HL-60 (cell line): ENCODE measurements around the gene PELI1.

ENCODE experiments used
- CTCF ChIP-seq: IDR thresholded peaks from one replicate; pipeline ENCODE4 v1.5.1; 2011; ENCODE audit warnings: low read length, control low read depth, inconsistent platforms; ENCODE audit not compliant: insufficient read depth
- GABPA ChIP-seq: IDR thresholded peaks from 2 replicates; pipeline ENCODE4 v1.6.1; 2012; ENCODE audit warnings: low read depth
- POLR2AphosphoS5 ChIP-seq: IDR thresholded peaks from 2 replicates; pipeline ENCODE4 v1.6.1; 2012; ENCODE audit warnings: low read depth
- TF ChIP-seq, protein P1 (sequence below): IDR thresholded peaks from 2 replicates; pipeline ENCODE4 v1.6.1; 2012; ENCODE audit warnings: low read depth; ENCODE audit not compliant: insufficient replicate concordance

DNA sequence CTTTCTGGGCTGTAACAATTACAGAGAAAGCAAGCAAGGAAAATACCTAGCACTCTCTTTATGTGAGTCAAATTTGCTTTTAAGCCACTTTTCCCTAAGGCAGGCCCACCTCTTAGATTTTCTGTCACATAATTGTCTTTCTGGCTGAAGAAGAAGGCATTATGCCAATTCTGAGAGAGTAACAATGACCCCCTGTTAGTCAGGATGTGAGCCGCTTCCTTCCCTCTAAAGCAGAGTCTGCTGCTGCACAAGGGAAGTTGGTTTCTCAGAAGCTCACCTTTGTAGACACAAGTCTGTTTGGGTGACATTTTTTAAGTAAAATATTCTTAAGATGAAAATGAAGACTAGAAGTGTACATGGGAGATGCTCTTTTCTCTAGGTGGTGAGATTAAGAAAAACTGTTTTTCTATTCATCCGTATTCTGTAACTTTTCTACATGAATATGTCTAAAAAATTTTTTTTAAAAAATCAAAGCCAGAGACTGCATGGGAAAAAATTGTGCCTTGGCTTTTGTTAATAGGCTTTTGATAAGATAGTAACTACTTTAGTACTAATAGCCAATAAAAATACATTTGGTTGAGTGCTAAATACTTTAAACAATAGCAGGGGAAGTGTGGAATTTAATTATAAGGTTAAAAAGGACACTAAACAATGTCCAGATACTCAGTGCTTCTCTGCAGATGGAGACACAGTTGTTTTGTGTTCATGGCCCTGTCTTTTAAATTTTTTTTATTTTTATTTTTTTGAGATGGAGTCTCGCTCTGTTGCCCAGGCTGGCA lies 91.6 kb downstream of the PELI1 start:
- TF ChIP-seq GABPA (no peak), CTCF (no peak), POLR2AphosphoS5 (no peak)
- TF ChIP-seq, protein P1, sequence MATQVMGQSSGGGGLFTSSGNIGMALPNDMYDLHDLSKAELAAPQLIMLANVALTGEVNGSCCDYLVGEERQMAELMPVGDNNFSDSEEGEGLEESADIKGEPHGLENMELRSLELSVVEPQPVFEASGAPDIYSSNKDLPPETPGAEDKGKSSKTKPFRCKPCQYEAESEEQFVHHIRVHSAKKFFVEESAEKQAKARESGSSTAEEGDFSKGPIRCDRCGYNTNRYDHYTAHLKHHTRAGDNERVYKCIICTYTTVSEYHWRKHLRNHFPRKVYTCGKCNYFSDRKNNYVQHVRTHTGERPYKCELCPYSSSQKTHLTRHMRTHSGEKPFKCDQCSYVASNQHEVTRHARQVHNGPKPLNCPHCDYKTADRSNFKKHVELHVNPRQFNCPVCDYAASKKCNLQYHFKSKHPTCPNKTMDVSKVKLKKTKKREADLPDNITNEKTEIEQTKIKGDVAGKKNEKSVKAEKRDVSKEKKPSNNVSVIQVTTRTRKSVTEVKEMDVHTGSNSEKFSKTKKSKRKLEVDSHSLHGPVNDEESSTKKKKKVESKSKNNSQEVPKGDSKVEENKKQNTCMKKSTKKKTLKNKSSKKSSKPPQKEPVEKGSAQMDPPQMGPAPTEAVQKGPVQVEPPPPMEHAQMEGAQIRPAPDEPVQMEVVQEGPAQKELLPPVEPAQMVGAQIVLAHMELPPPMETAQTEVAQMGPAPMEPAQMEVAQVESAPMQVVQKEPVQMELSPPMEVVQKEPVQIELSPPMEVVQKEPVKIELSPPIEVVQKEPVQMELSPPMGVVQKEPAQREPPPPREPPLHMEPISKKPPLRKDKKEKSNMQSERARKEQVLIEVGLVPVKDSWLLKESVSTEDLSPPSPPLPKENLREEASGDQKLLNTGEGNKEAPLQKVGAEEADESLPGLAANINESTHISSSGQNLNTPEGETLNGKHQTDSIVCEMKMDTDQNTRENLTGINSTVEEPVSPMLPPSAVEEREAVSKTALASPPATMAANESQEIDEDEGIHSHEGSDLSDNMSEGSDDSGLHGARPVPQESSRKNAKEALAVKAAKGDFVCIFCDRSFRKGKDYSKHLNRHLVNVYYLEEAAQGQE, result no peak
